Panc1 (cell line): Measurements from ENCODE around the gene MOXD1. TPM values are rescaled to one million over a fixed set of nuclear protein-coding genes. Genes with fewer than 3 reads are reported as not detected.

Experiments used
- ATAC-seq: fragments of 200-7000 bp; cut with Tn5 transposase; 2 replicates; pipeline ENCODE4 v1.9.1; 2020; ENCODE audit warnings: mild to moderate bottlenecking, moderate library complexity
- BruUV-seq: library from RNA; stranded (reverse); fragments of 400-500 nt; replicated peaks from 2 replicates; lab custom pipeline; 2021; lab: Mats Ljungman, UMichigan
- CTCF ChIA-PET: fragments of 300-600 bp; sonication (Branson Sonifier 250); formaldehyde crosslinking; loops from one replicate; lab custom pipeline; 2022; ENCODE audit warnings: antibody characterized with exemption; lab: Charles Lee
- POLR2A ChIA-PET: fragments of 300-600 bp; sonication (Branson Sonifier 250); formaldehyde crosslinking; loops from one replicate; lab custom pipeline; 2022; ENCODE audit warnings: antibody characterized with exemption; lab: Charles Lee
- DNase-seq: peaks from one replicate; pipeline ENCODE4 v3.0.0-alpha.2; 2010; ENCODE audit warnings: low read depth, low spot score
- H3K27ac ChIP-seq: 2 replicates; pipeline ENCODE4 v1.5.1; 2011; ENCODE audit warnings: mild to moderate bottlenecking, low read length, inconsistent platforms
- H3K27me3 ChIP-seq: fragments of 200-500 bp; sonication (Bioruptor generic); 2 replicates; pipeline ENCODE4 v1.6.0; 2014; ENCODE audit warnings: low read length, inconsistent platforms; ENCODE audit not compliant: control insufficient read depth, insufficient read depth
- H3K36me3 ChIP-seq: fragments of 200-500 bp; sonication (Bioruptor generic); 2 replicates; pipeline ENCODE4 v1.5.1; 2014; ENCODE audit warnings: inconsistent platforms, mild to moderate bottlenecking, low read length, moderate library complexity; ENCODE audit not compliant: control insufficient read depth, insufficient read depth
- H3K4me1 ChIP-seq: 2 replicates; pipeline ENCODE4 v1.5.1; 2011; ENCODE audit warnings: inconsistent platforms, mild to moderate bottlenecking, low read length, moderate library complexity; ENCODE audit not compliant: control insufficient read depth, insufficient read depth
- H3K4me3 ChIP-seq, 2 experiments: 2 replicates each; pipeline ENCODE4 v1.5.1; 2011 to 2012; ENCODE audit warnings: low read depth in 2 of 2, low read length in 2 of 2, mild to moderate bottlenecking in 2 of 2, inconsistent platforms in 1 of 2, moderate library complexity in 1 of 2
- H3K9me3 ChIP-seq: fragments of 200-500 bp; sonication (Bioruptor generic); 2 replicates; pipeline ENCODE4 v1.5.1; 2014; ENCODE audit warnings: low read depth, mild to moderate bottlenecking, inconsistent platforms, low read length, moderate library complexity; ENCODE audit not compliant: control insufficient read depth, insufficient read depth
- POLR2AphosphoS5 ChIP-seq: IDR thresholded peaks from 2 replicates; pipeline ENCODE4 v1.6.1; 2012; ENCODE audit warnings: mild to moderate bottlenecking, low read depth, low read length, moderate library complexity
- SIN3A ChIP-seq: IDR thresholded peaks from 2 replicates; pipeline ENCODE4 v1.6.1; 2012; ENCODE audit warnings: low read depth, mild to moderate bottlenecking, low read length, moderate library complexity, borderline replicate concordance; ENCODE audit not compliant: insufficient read depth
- TCF7L2 ChIP-seq: IDR thresholded peaks from 2 replicates; pipeline ENCODE4 v1.6.1; 2011; ENCODE audit warnings: mild to moderate bottlenecking, low read depth, low read length, inconsistent platforms
- in situ Hi-C: cut with HindIII; loops from 2 replicates; pipeline ENCODE4 v1.10.0; 2016; ENCODE audit warnings: low sequenced_read_pairs, low pct_unique_long_range_greater_than_20kb
- intact Hi-C: fragments of 100-400 bp; cut with micrococcal nuclease; formaldehyde crosslinking; loops from one replicate; pipeline ENCODE4 v1.10.0; 2022; ENCODE audit not compliant: unreplicated experiment
- total RNA-seq: library from RNA; stranded (reverse); gene quantifications from one replicate; pipeline ENCODE4 v1.2.1, GENCODE V29; 2021; ENCODE audit not compliant: unreplicated experiment
- TF ChIP-seq, protein P1 (sequence below), 2 experiments: IDR thresholded peaks; 2 replicates each; pipeline ENCODE4 v1.6.1; 2011 to 2012; ENCODE audit warnings: low read depth in 2 of 2, control low read depth in 1 of 2, low read length in 1 of 2, mild to moderate bottlenecking in 1 of 2, moderate library complexity in 1 of 2; ENCODE audit not compliant: insufficient read depth in 1 of 2
- TF ChIP-seq, protein P2 (sequence below): fragments of 450-650 bp; IDR thresholded peaks from 2 replicates; pipeline ENCODE4 v1.5.1; 2017; ENCODE audit warnings: mild to moderate bottlenecking

The MOXD1 gene
- total RNA-seq, 1 experiment from 2014 or later: 0.21 TPM

DNA sequence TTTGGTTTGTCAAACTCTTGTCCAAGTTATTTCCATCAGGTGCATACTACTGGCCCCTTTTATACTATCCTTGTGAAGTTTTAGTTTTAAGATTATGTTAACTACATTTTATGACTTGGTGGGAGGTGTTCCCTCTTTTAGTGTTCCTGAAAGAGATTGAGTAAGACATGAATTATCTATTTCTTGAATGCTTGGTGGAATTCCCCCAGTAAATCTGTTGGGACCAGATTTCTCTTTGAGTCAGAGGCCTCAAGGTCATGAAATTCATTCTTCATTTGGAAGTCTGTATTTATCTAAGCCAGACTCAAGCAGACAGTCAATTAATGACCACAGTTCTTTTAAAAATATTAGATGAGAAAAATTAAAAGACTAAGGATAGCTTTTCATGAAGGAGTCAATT, 81.3 kb downstream of the MOXD1 start:
- ChIA-PET CTCF (no interaction called here), POLR2A (no interaction called here)
- in situ Hi-C loops (no loop called here), intact Hi-C loops (no loop called here)
- Histone ChIP-seq H3K4me3 (no peak overlapping the region), H3K36me3 (no peaks in the 10 kb centered on the region), H3K27me3 (no peaks in the 10 kb centered on the region), H3K4me1 (no peaks in the 10 kb centered on the region), H3K9me3 (peaks cover 7% of the 10 kb centered on the region; the same call in 1 of the 2 replicates), H3K27ac (no peak overlapping the region)
- TF ChIP-seq TCF7L2 (no peak), POLR2AphosphoS5 (no peak), SIN3A (no peak)
- TF ChIP-seq, protein P1, sequence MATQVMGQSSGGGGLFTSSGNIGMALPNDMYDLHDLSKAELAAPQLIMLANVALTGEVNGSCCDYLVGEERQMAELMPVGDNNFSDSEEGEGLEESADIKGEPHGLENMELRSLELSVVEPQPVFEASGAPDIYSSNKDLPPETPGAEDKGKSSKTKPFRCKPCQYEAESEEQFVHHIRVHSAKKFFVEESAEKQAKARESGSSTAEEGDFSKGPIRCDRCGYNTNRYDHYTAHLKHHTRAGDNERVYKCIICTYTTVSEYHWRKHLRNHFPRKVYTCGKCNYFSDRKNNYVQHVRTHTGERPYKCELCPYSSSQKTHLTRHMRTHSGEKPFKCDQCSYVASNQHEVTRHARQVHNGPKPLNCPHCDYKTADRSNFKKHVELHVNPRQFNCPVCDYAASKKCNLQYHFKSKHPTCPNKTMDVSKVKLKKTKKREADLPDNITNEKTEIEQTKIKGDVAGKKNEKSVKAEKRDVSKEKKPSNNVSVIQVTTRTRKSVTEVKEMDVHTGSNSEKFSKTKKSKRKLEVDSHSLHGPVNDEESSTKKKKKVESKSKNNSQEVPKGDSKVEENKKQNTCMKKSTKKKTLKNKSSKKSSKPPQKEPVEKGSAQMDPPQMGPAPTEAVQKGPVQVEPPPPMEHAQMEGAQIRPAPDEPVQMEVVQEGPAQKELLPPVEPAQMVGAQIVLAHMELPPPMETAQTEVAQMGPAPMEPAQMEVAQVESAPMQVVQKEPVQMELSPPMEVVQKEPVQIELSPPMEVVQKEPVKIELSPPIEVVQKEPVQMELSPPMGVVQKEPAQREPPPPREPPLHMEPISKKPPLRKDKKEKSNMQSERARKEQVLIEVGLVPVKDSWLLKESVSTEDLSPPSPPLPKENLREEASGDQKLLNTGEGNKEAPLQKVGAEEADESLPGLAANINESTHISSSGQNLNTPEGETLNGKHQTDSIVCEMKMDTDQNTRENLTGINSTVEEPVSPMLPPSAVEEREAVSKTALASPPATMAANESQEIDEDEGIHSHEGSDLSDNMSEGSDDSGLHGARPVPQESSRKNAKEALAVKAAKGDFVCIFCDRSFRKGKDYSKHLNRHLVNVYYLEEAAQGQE (IDR thresholded peaks at IDR 0.05; ENCODE audit: insufficient read depth in 1 of 2, low read depth in 2 of 2, low read length in 1 of 2): no peak
- TF ChIP-seq, protein P2, sequence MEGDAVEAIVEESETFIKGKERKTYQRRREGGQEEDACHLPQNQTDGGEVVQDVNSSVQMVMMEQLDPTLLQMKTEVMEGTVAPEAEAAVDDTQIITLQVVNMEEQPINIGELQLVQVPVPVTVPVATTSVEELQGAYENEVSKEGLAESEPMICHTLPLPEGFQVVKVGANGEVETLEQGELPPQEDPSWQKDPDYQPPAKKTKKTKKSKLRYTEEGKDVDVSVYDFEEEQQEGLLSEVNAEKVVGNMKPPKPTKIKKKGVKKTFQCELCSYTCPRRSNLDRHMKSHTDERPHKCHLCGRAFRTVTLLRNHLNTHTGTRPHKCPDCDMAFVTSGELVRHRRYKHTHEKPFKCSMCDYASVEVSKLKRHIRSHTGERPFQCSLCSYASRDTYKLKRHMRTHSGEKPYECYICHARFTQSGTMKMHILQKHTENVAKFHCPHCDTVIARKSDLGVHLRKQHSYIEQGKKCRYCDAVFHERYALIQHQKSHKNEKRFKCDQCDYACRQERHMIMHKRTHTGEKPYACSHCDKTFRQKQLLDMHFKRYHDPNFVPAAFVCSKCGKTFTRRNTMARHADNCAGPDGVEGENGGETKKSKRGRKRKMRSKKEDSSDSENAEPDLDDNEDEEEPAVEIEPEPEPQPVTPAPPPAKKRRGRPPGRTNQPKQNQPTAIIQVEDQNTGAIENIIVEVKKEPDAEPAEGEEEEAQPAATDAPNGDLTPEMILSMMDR: no peak
- DNase-seq (no peak), ATAC-seq (no peak)
- BruUV-seq: no TSS peak

DNA sequence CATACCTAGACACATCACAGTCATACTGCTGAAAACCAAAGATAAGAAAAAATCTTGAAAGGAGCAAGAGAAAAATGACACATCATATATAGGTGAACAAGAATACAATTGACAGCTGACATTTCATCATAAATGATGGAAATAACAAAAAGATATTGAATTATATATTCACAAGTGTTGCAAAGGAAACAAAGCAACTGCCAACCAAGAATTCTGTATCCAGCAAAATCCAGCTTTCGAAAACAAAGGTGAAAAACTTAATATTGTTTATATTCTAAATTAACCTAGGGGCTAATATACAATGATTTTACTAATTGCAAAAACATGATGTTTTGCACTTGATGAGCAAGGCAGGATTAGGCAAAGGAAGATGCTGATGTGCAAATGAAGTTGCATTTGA, 84.3 kb downstream of the MOXD1 start:
- ATAC-seq (no peak), DNase-seq (no peak)
- Histone ChIP-seq H3K4me1 (no peaks in the 10 kb centered on the region), H3K9me3 (peaks cover 7% of the 10 kb centered on the region; the same call in 1 of the 2 replicates), H3K27ac (no peak overlapping the region), H3K27me3 (no peaks in the 10 kb centered on the region), H3K36me3 (no peaks in the 10 kb centered on the region), H3K4me3 (no peak overlapping the region)
- CTCF ChIA-PET: no interaction called here
- BruUV-seq: no TSS peak
- TF ChIP-seq TCF7L2: no peak
- TF ChIP-seq SIN3A: no peak
- no peak for TF ChIP-seq POLR2AphosphoS5
- TF ChIP-seq, protein P2: no peak
- TF ChIP-seq, protein P1 (IDR thresholded peaks at IDR 0.05; ENCODE audit: insufficient read depth in 1 of 2, low read depth in 2 of 2, low read length in 1 of 2): no peak
- POLR2A ChIA-PET: no interaction called here
- in situ Hi-C loops (no loop called here), intact Hi-C loops (no loop called here)
